ENCODE results near the gene FADS2. TPM values are rescaled to one million over a fixed set of nuclear protein-coding genes. Genes with fewer than 3 reads are reported as not detected.

The FADS2 gene
- total and polyA plus RNA-seq, 2 experiments from 2014 or later: 124 to 392 TPM

DNA sequence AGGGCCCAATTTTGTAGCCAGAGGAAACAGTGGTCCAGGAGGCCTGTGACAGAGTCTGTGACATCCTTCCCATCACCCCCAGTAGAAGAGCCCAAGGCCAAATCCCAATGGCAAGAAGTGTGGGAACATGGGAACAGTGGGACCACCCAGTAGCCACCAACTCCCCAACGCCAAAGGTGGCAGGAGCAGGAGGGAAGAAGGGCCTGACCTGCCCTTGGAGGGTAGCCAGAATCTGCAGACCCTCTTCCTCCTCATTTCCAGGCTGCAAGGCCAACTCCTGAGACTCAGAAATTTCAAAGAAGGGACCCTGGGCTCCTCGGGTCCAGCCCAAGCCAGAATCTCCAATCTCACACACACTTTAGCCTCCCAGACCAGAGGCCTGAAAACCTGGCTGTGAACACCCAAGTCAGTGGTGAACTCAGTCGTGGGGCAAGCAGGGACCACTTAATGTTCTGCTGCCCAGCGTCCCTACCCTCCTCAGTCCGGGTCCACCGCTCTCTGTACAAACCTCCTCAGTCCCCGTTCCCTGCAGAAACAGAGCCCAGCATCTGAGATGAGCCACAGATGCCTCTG lies 83.1 kb downstream of the FADS2 start (continued):
- TF ChIP-seq ZNF331 (CRISPR knock-in tag; IDR thresholded peaks at IDR 0.05; ENCODE audit: low read depth): no peak
- no peak for TF ChIP-seq EZH2 (IDR thresholded peaks at IDR 0.05; ENCODE audit: low read depth, unreplicated experiment)
- no peak for TF ChIP-seq CREB1 (CRISPR knock-in tag; IDR thresholded peaks at IDR 0.05; ENCODE audit: low read depth)
- TF ChIP-seq ZNF114 (CRISPR knock-in tag; IDR thresholded peaks at IDR 0.05): no peak
- TF ChIP-seq EZH2phosphoT487 (IDR thresholded peaks at IDR 0.05; ENCODE audit: unreplicated experiment): no peak
- TF ChIP-seq POLR2AphosphoS5 (IDR thresholded peaks at IDR 0.05; ENCODE audit: low read depth): no peak

DNA sequence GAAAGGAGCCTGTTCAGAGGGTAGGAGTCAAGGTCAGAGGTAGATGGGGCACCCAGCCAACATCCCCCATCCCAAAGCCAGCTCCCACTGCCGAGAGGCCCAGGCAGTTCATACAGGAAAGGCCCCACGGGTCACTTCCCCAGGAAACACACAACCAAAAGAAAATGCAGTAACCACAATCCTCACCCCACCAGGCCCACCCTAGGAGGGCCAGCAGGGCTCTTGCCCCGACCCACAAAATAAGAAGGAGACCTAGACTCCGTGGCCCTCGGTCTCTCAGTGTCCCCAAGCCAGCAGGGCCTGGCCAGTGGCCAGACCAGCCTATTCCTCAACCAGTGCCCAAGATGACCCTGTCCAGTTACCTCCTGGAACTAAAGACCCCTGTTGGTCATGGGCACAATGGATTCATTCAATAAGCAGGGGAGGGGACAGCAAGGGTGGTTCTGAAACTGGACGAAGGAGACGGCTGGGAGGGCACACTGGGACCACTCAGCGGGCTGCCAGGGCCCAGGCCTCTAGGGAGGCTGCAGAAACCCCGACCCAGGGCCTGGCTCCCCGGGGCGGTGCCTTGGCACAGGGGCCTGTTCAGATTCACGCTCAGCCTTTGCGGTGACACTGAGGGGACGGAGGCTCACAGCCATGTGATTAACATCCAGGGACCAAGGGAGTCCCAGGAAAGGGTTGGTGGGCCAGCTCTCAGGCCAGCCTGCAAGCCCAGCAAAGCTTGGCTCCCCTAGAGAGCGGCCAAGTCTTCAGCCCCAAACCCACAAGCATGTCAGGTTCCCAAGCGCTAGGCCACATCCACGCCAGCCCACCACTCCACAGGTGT lies 83.8 kb downstream of the FADS2 start:
- Mint-ChIP-seq H3K4me1 (peaks cover 15% of the 10 kb centered on the region), H3K27me3 (ENCODE audit: insufficient read depth, low read depth, poor library complexity) (peaks cover 25% of the 10 kb centered on the region), H3K9me3 (no peaks in the 10 kb centered on the region), H3K27ac (no peak overlapping the region), H3K36me3 (ENCODE audit: low read depth) (no peaks in the 10 kb centered on the region), H3K4me3 (no peak overlapping the region)
- Histone ChIP-seq H3K36me3 (ENCODE audit: insufficient read depth) (no peaks in the 10 kb centered on the region; the same call in 1 of the 2 replicates), H3F3A (replicated peaks; ENCODE audit: low read depth) (no peaks in the 10 kb centered on the region), H3K79me2 (replicated peaks; ENCODE audit: insufficient read depth) (no peaks in the 10 kb centered on the region), H3K4me1 (ENCODE audit: insufficient read depth) (peaks cover 10% of the 10 kb centered on the region; the same call in 1 of the 2 replicates), H3K4me3 (no peak overlapping the region), H3K4me2 (no peak overlapping the region), H2AFZ (no peak overlapping the region), H3K9me2 (ENCODE audit: insufficient read depth) (no peaks in the 10 kb centered on the region), H3K27ac (ENCODE audit: low read depth) (no peak overlapping the region), H3K27me3 (ENCODE audit: insufficient read depth) (peaks cover 6% of the 10 kb centered on the region; the same call in 1 of the 2 replicates), H4K20me1 (replicated peaks; ENCODE audit: insufficient read depth) (no peaks in the 10 kb centered on the region)
- TF ChIP-seq, protein P1, sequence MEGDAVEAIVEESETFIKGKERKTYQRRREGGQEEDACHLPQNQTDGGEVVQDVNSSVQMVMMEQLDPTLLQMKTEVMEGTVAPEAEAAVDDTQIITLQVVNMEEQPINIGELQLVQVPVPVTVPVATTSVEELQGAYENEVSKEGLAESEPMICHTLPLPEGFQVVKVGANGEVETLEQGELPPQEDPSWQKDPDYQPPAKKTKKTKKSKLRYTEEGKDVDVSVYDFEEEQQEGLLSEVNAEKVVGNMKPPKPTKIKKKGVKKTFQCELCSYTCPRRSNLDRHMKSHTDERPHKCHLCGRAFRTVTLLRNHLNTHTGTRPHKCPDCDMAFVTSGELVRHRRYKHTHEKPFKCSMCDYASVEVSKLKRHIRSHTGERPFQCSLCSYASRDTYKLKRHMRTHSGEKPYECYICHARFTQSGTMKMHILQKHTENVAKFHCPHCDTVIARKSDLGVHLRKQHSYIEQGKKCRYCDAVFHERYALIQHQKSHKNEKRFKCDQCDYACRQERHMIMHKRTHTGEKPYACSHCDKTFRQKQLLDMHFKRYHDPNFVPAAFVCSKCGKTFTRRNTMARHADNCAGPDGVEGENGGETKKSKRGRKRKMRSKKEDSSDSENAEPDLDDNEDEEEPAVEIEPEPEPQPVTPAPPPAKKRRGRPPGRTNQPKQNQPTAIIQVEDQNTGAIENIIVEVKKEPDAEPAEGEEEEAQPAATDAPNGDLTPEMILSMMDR (conservative IDR thresholded peaks at IDR 0.05; ENCODE audit: low read depth in 2 of 2): no peak
- TF ChIP-seq EZH2 (IDR thresholded peaks at IDR 0.05; ENCODE audit: low read depth, unreplicated experiment) (no peak), STAT1 (IDR thresholded peaks at IDR 0.05; ENCODE audit: unreplicated experiment) (no peak), ZNF114 (CRISPR knock-in tag; IDR thresholded peaks at IDR 0.05) (no peak), POLR2AphosphoS5 (IDR thresholded peaks at IDR 0.05; ENCODE audit: low read depth) (no peak), JUNB (IDR thresholded peaks at IDR 0.05; ENCODE audit: unreplicated experiment) (no peak), ETS1 (IDR thresholded peaks at IDR 0.05) (no peak)
- no peak for DNase-seq (ENCODE audit: low spot score)
- no peak for ATAC-seq
